ENCODE results near the gene ASTN1. TPM values are rescaled to one million over a fixed set of nuclear protein-coding genes. Genes with fewer than 3 reads are reported as not detected.

ASTN1 gene
- total RNA-seq, 1 experiment from 2014 or later: 0.42 TPM

GRCh38 chr1:176963181-176963580 is 201.3 kb downstream of the ASTN1 start:
- no peak for ATAC-seq
- Histone ChIP-seq H3K27ac (ENCODE audit: low read depth, low read length) (no peak overlapping the region), H4K20me1 (ENCODE audit: insufficient read depth) (no peaks in the 10 kb centered on the region), H3K4me3 (replicated peaks in 1 of 2; ENCODE audit: low read depth in 1 of 2, low read length in 2 of 2) (no peak overlapping the region), H3K9me2 (ENCODE audit: insufficient read depth) (no peaks in the 10 kb centered on the region), H3K9me3 (ENCODE audit: control insufficient read depth in 1 of 2, insufficient read depth in 1 of 2, low read depth in 1 of 2, low read length in 2 of 2) (no peaks in the 10 kb centered on the region), H3K4me1 (ENCODE audit: control insufficient read depth in 1 of 2, insufficient read depth in 2 of 2, low read length in 2 of 2) (no peaks in the 10 kb centered on the region), H3K79me2 (ENCODE audit: insufficient read depth, low read length) (no peaks in the 10 kb centered on the region), H3K4me2 (ENCODE audit: low read length) (no peak overlapping the region), H3K36me3 (ENCODE audit: control insufficient read depth in 1 of 2, insufficient read depth in 2 of 2, low read length in 2 of 2) (no peaks in the 10 kb centered on the region), H3K9ac (ENCODE audit: low read length) (no peak overlapping the region), H2AFZ (ENCODE audit: low read depth, low read length, poor library complexity, severe bottlenecking) (no peak overlapping the region), H3K27me3 (ENCODE audit: insufficient read depth, low read length) (peaks cover 3% of the 10 kb centered on the region; the same call in 1 of the 2 replicates)
- TF ChIP-seq ZBTB33 (IDR thresholded peaks at IDR 0.05; ENCODE audit: extremely low read depth, insufficient replicate concordance, low read length) (no peak), EZH2phosphoT487 (IDR thresholded peaks at IDR 0.05; ENCODE audit: borderline replicate concordance) (no peak)
- intact Hi-C loops (cut with micrococcal nuclease): no loop called here
- DNase-seq (ENCODE audit: low read depth, low spot score): no peak
- CTCF ChIA-PET: no interaction called here
- POLR2A ChIA-PET: no interaction called here
- no TSS peak for BruUV-seq (replicated peaks)
- RAD21 ChIA-PET (ENCODE audit: low non-redundant PET in 1 of 2, low total read pairs in 2 of 2, uncharacterized antibody in 2 of 2, unreplicated experiment in 2 of 2): no interaction called here

GRCh38 chr1:176961678-176962077 is 202.8 kb downstream of the ASTN1 start:
- H3K9me3 ChIP-seq (ENCODE audit: control insufficient read depth in 1 of 2, insufficient read depth in 1 of 2, low read depth in 1 of 2, low read length in 2 of 2): no peaks in the 10 kb centered on the region
- H2AFZ ChIP-seq (ENCODE audit: low read depth, low read length, poor library complexity, severe bottlenecking): no peak overlapping the region
- ChIA-PET POLR2A (no interaction called here), RAD21 (ENCODE audit: low non-redundant PET in 1 of 2, low total read pairs in 2 of 2, uncharacterized antibody in 2 of 2, unreplicated experiment in 2 of 2) (no interaction called here), CTCF (no interaction called here)
- H3K9ac ChIP-seq (ENCODE audit: low read length): no peak overlapping the region
- TF ChIP-seq ZBTB33 (IDR thresholded peaks at IDR 0.05; ENCODE audit: extremely low read depth, insufficient replicate concordance, low read length) (no peak), CTCF (IDR thresholded peaks at IDR 0.05 in 2 of 3, conservative IDR thresholded peaks at IDR 0.05 in 1 of 3; ENCODE audit: borderline replicate concordance in 1 of 3, insufficient read depth in 1 of 3, low read depth in 2 of 3, low read length in 2 of 3) (no peak), EZH2phosphoT487 (IDR thresholded peaks at IDR 0.05; ENCODE audit: borderline replicate concordance) (no peak), FOSL1 (IDR thresholded peaks at IDR 0.05; ENCODE audit: low read depth) (no peak), CEBPB (IDR thresholded peaks at IDR 0.05; ENCODE audit: low read depth) (no peak), YY1 (IDR thresholded peaks at IDR 0.05; ENCODE audit: extremely low read depth, insufficient replicate concordance, low read depth, low read length) (no peak), CBX3 (IDR thresholded peaks at IDR 0.05; ENCODE audit: low read depth) (no peak), SP1 (IDR thresholded peaks at IDR 0.05; ENCODE audit: low read depth) (no peak), SIN3A (IDR thresholded peaks at IDR 0.05; ENCODE audit: low read depth) (no peak)
- TF ChIP-seq, protein P1, sequence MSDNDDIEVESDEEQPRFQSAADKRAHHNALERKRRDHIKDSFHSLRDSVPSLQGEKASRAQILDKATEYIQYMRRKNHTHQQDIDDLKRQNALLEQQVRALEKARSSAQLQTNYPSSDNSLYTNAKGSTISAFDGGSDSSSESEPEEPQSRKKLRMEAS (IDR thresholded peaks at IDR 0.05): no peak
- intact Hi-C loops (cut with micrococcal nuclease): no loop called here
- H3K4me1 ChIP-seq (ENCODE audit: control insufficient read depth in 1 of 2, insufficient read depth in 2 of 2, low read length in 2 of 2): no peaks in the 10 kb centered on the region
- no TSS peak for BruUV-seq (replicated peaks)
- H3K9me2 ChIP-seq (ENCODE audit: insufficient read depth): no peaks in the 10 kb centered on the region
- H3K36me3 ChIP-seq (ENCODE audit: control insufficient read depth in 1 of 2, insufficient read depth in 2 of 2, low read length in 2 of 2): no peaks in the 10 kb centered on the region
- DNase-seq (ENCODE audit: low read depth, low spot score): no peak
- no peak overlapping the region for H3K4me2 ChIP-seq (ENCODE audit: low read length)
- no peak for ATAC-seq
- H3K27ac ChIP-seq (ENCODE audit: low read depth, low read length): no peak overlapping the region
- no peaks in the 10 kb centered on the region for H4K20me1 ChIP-seq (ENCODE audit: insufficient read depth)
- H3K4me3 ChIP-seq (replicated peaks in 1 of 2; ENCODE audit: low read depth in 1 of 2, low read length in 2 of 2): no peak overlapping the region
- peaks cover 3% of the 10 kb centered on the region; the same call in 1 of the 2 replicates for H3K27me3 ChIP-seq (ENCODE audit: insufficient read depth, low read length)
- H3K79me2 ChIP-seq (ENCODE audit: insufficient read depth, low read length): no peaks in the 10 kb centered on the region

Data from HCT116 (cell line).